ENCODE results near the gene NEIL1.
A peak's percentile ranks its signal among the peaks of the same experiment; 100 is the strongest.

NEIL1 gene

GRCh38 chr15:75357976-75358673 is 11.3 kb downstream of the NEIL1 start:
- DNase-seq, result no peak

GRCh38 chr15:75358771-75359536 is 12.1 kb downstream of the NEIL1 start:
- no peak for DNase-seq

- DNase-seq, result no peak
These were observed 12.9 kb downstream of the NEIL1 start for GRCh38 chr15:75359537-75360250.

GRCh38 chr15:75360391-75360790 is 13.6 kb downstream of the NEIL1 start:
- no peak for DNase-seq

GRCh38 chr15:75360856-75361255 is 14.0 kb downstream of the NEIL1 start:
- no peak for DNase-seq

- no peak for DNase-seq
These were observed 14.6 kb downstream of the NEIL1 start for GRCh38 chr15:75361361-75361988.

- no peak for DNase-seq
These were observed 15.3 kb downstream of the NEIL1 start for GRCh38 chr15:75361989-75362641.

GRCh38 chr15:75362642-75363249 is 15.9 kb downstream of the NEIL1 start:
- no peak for DNase-seq

- no peak for DNase-seq
These were observed 16.9 kb downstream of the NEIL1 start for GRCh38 chr15:75363786-75364185.

- DNase-seq, result no peak
These were observed 18.0 kb downstream of the NEIL1 start for GRCh38 chr15:75364881-75365280.

- no peak for DNase-seq
These were observed 19.3 kb downstream of the NEIL1 start for GRCh38 chr15:75366163-75366562.

GRCh38 chr15:75367006-75367405 is 20.2 kb downstream of the NEIL1 start:
- DNase-seq, result no peak

GRCh38 chr15:75367406-75367912 is 20.6 kb downstream of the NEIL1 start:
- DNase-seq, result no peak

- peak; percentile 91 for DNase-seq
These were observed 21.3 kb downstream of the NEIL1 start, which contains the start of gene MAN2C1 for GRCh38 chr15:75367913-75368688. Gene MAN2C1, minus strand, starts transcription at chr15:75368607. Its CDS starts 24 bp downstream, at chr15:75368583.

- no peak for DNase-seq
These were observed 21.9 kb downstream of the NEIL1 start for GRCh38 chr15:75368689-75369239.

GRCh38 chr15:75369897-75370581 is 23.2 kb downstream of the NEIL1 start:
- DNase-seq, result no peak

- DNase-seq, result no peak
These were observed 24.6 kb downstream of the NEIL1 start for GRCh38 chr15:75371486-75371885.

- DNase-seq, result no peak
These were observed 25.3 kb downstream of the NEIL1 start for GRCh38 chr15:75371901-75372688.

- DNase-seq, result no peak
These were observed 33.9 kb downstream of the NEIL1 start for GRCh38 chr15:75380773-75381172.

Measured in SHP77 treated with DMSO at 0.1 percent for 48 hours (cell line).